Hepatocyte (in vitro differentiated cells): ENCODE results near the gene MAP2K2.

Experiments used
- CTCF ChIP-seq: fragments of 200-600 bp; sonication (generic); IDR thresholded peaks from 2 replicates; pipeline ENCODE4 v1.5.1; 2016; ENCODE audit warnings: antibody characterized with exemption, mild to moderate bottlenecking; ENCODE audit not compliant: poor library complexity
- EZH2phosphoT487 ChIP-seq: fragments of 200-600 bp; sonication (generic); IDR thresholded peaks from one replicate; pipeline ENCODE4 v1.6.1; 2018; ENCODE audit warnings: antibody characterized with exemption, mild to moderate bottlenecking, low read depth, moderate library complexity; ENCODE audit not compliant: unreplicated experiment, severe bottlenecking

GRCh38 chr19:4136680-4137088 is 12.8 kb upstream of the MAP2K2 start:
- TF ChIP-seq EZH2phosphoT487 = no peak
- no peak for TF ChIP-seq CTCF
